Brain pericyte (primary cell): ENCODE data around the gene TDRD7.
A peak's percentile ranks its signal among the peaks of the same experiment; 100 is the strongest.
"Not testable (repeated sequence)": the region's sequence is repeated elsewhere in the genome, so short reads cannot be mapped to it uniquely, and the experiment has no call there.

Experiments
- DNase-seq: peaks from one replicate; pipeline ENCODE4 v3.0.0-alpha.2; 2012; ENCODE audit warnings: low read depth, low spot score

Gene TDRD7

GRCh38 chr9:97427885-97428284 is 16.0 kb downstream of the TDRD7 start:
- no peak for DNase-seq

- DNase-seq = no peak
Measured at GRCh38 chr9:97430316-97431043, 18.6 kb downstream of the TDRD7 start.

- DNase-seq = no peak
Measured at GRCh38 chr9:97431044-97431441, 19.1 kb downstream of the TDRD7 start.

- no peak for DNase-seq
Measured at GRCh38 chr9:97431549-97432143, 19.8 kb downstream of the TDRD7 start.

GRCh38 chr9:97437051-97437600 is 25.2 kb downstream of the TDRD7 start:
- no peak for DNase-seq

- DNase-seq = no peak
Measured at GRCh38 chr9:97438257-97438656, 26.4 kb downstream of the TDRD7 start.

- DNase-seq = no peak
Measured at GRCh38 chr9:97438666-97439065, 26.8 kb downstream of the TDRD7 start.

GRCh38 chr9:97440160-97440559 is 28.3 kb downstream of the TDRD7 start:
- DNase-seq = no peak

- DNase-seq = no peak
Measured at GRCh38 chr9:97441729-97442128, 29.8 kb downstream of the TDRD7 start.

- DNase-seq = no peak
Measured at GRCh38 chr9:97445119-97445701, 33.3 kb downstream of the TDRD7 start.

GRCh38 chr9:97447001-97447400 is 35.1 kb downstream of the TDRD7 start:
- DNase-seq = no peak

- not testable (repeated sequence) for DNase-seq
Measured at GRCh38 chr9:97453573-97453972, 41.7 kb downstream of the TDRD7 start.

GRCh38 chr9:97456841-97457240 is 44.9 kb downstream of the TDRD7 start:
- not testable (repeated sequence) for DNase-seq

GRCh38 chr9:97459326-97459725 is 47.4 kb downstream of the TDRD7 start:
- DNase-seq = no peak

- DNase-seq = no peak
Measured at GRCh38 chr9:97462159-97462558, 50.3 kb downstream of the TDRD7 start.

- no peak for DNase-seq
Measured at GRCh38 chr9:97462914-97463313, 51.0 kb downstream of the TDRD7 start.

GRCh38 chr9:97468658-97469448 is 57.0 kb downstream of the TDRD7 start:
- DNase-seq = peak; percentile 22

GRCh38 chr9:97470076-97470475 is 58.2 kb downstream of the TDRD7 start:
- DNase-seq = no peak

- DNase-seq = no peak
Measured at GRCh38 chr9:97473717-97474116, 61.8 kb downstream of the TDRD7 start.

GRCh38 chr9:97474372-97474925 is 62.6 kb downstream of the TDRD7 start:
- DNase-seq = no peak

- DNase-seq = no peak
Measured at GRCh38 chr9:97475059-97475458, 63.2 kb downstream of the TDRD7 start.
